Thoracic aorta (tissue), 2 donors: ENCODE results near the gene CWC27. TPM values are rescaled to one million over a fixed set of nuclear protein-coding genes. Genes with fewer than 3 reads are reported as not detected.

Experiments used
- ATAC-seq: fragments of 150-250 bp; one replicate; pipeline ENCODE4 v1.8.0; 2017; ENCODE audit warnings: low read depth; ENCODE audit not compliant: insufficient number of reproducible peaks, low FRiP score
- DNase-seq: peaks from one replicate; pipeline ENCODE4 v3.0.0-alpha.2; 2020; ENCODE audit warnings: low spot score
- H3K27ac ChIP-seq, 2 donors: fragments of 200-600 bp; sonication (generic); 1 replicate in 1 of 2; 2 replicates in 1 of 2; pipeline ENCODE4 v1.5.1; 2016; ENCODE audit warnings: mild to moderate bottlenecking in 2 of 2, moderate library complexity in 2 of 2
- H3K27me3 ChIP-seq: fragments of 200-600 bp; sonication (generic); replicated peaks from 2 replicates; pipeline ENCODE4 v1.6.0; 2016; ENCODE audit warnings: mild to moderate bottlenecking; ENCODE audit not compliant: insufficient read depth
- H3K36me3 ChIP-seq: fragments of 200-600 bp; sonication (generic); one replicate; pipeline ENCODE4 v1.5.1; 2016
- H3K4me1 ChIP-seq, 2 donors: fragments of 200-600 bp; sonication (generic); 1 replicate in 1 of 2; 2 replicates in 1 of 2; pipeline versions ENCODE4 v1.5.1 to v1.6.0; 2016; ENCODE audit warnings: low read depth in 2 of 2, mild to moderate bottlenecking in 1 of 2; ENCODE audit not compliant: control insufficient read depth in 1 of 2
- H3K4me3 ChIP-seq: fragments of 200-600 bp; sonication (generic); 2 replicates; pipeline ENCODE4 v1.5.1; 2016; ENCODE audit warnings: mild to moderate bottlenecking
- H3K9me3 ChIP-seq: fragments of 200-600 bp; sonication (generic); 2 replicates; pipeline ENCODE4 v1.5.1; 2016
- total RNA-seq, 2 donors: library from RNA; depleted of rRNA; stranded (reverse); fragments of >200 nt; gene quantifications; one replicate each; pipeline versions ENCODE4 v1.1.0 to v1.2.3, GENCODE V29; 2016
- TF ChIP-seq, protein P1 (sequence below): fragments of 200-600 bp; sonication (generic); IDR thresholded peaks from one replicate; pipeline ENCODE4 v1.5.1; 2019; ENCODE audit warnings: antibody characterized with exemption

The CWC27 gene
- total RNA-seq, 2 donors from 2014 or later = 13.4 to 24.8 TPM

DNA sequence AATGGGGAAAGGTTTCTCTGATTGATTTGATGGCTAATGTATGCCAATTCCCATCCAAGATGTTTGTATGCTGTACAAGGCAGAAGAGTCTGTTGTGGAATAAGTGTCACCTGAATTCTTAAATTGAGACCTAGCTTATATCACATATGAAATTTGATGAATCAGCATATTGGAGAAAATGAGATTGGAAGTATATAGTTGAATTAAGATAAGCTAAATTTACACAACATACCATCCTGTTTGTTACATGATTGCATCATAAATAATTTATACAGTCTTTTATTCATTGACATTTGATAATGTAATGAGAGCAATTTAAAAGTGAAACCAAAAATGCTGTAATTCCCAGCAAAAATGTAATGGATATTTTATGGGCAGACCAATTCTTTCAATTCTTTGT, 1.1 kb downstream of the CWC27 start:
- TF ChIP-seq, protein P1, sequence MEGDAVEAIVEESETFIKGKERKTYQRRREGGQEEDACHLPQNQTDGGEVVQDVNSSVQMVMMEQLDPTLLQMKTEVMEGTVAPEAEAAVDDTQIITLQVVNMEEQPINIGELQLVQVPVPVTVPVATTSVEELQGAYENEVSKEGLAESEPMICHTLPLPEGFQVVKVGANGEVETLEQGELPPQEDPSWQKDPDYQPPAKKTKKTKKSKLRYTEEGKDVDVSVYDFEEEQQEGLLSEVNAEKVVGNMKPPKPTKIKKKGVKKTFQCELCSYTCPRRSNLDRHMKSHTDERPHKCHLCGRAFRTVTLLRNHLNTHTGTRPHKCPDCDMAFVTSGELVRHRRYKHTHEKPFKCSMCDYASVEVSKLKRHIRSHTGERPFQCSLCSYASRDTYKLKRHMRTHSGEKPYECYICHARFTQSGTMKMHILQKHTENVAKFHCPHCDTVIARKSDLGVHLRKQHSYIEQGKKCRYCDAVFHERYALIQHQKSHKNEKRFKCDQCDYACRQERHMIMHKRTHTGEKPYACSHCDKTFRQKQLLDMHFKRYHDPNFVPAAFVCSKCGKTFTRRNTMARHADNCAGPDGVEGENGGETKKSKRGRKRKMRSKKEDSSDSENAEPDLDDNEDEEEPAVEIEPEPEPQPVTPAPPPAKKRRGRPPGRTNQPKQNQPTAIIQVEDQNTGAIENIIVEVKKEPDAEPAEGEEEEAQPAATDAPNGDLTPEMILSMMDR = no peak
- Histone ChIP-seq H3K36me3 (no peaks in the 10 kb centered on the region), H3K4me1 (peaks cover 35 to 44% of the 10 kb centered on the region in 2 donors), H3K27ac (no peak overlapping the region), H3K27me3 (no peaks in the 10 kb centered on the region), H3K9me3 (no peaks in the 10 kb centered on the region), H3K4me3 (peak overlapping the region; percentile 87)
- ATAC-seq (no peak), DNase-seq (no peak)

DNA sequence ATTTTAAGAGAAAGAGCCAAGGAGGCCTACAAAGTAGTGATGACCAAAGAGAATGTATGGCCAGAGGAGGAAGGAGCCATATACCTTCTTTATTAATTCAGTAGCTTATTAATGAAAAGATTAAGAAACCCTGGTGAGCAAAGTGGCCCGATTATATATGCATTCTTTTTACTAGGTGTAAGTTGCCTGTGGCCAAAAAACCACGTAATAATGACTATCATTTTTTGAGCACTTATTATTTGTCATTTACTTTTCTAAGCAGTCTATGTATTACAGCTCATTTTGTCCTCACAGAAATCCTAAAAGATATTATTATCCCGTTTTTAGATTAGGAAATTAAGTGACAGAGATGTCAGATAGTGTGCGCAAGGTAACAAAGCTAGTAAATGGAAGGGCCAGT, 3.0 kb downstream of the CWC27 start:
- H3K4me1 ChIP-seq = peaks cover 24 to 28% of the 10 kb centered on the region in 2 donors
- ATAC-seq (no peak), DNase-seq (no peak)
- H3K9me3 ChIP-seq = no peaks in the 10 kb centered on the region
- H3K4me3 ChIP-seq = no peak overlapping the region
- H3K27ac ChIP-seq = no peak overlapping the region
- TF ChIP-seq, protein P1 = no peak
- H3K27me3 ChIP-seq = no peaks in the 10 kb centered on the region
- no peaks in the 10 kb centered on the region for H3K36me3 ChIP-seq

DNA sequence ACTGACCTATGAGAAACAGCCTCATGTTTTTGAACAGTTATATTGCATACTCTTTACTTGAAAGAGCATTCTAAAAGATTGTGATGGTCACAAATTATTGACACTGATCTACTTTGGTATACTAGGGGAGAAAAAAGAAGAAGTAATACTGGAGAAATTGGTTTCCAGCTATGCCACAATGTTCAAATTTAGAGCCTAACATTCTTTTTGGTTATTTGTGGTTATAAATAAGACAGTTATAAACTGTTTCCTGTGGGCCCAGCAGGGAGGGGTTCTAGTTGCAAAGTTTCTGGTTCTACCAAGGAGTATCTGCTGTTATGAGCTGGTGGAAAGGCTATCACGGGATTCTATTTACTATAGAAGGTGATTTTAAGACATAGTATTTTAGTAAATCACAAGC, 4.8 kb downstream of the CWC27 start:
- TF ChIP-seq, protein P1 = no peak
- peaks cover 15 to 16% of the 10 kb centered on the region in 2 donors for H3K4me1 ChIP-seq
- H3K9me3 ChIP-seq = no peaks in the 10 kb centered on the region
- no peaks in the 10 kb centered on the region for H3K27me3 ChIP-seq
- DNase-seq (no peak), ATAC-seq (no peak)
- no peak overlapping the region for H3K27ac ChIP-seq
- H3K36me3 ChIP-seq = no peaks in the 10 kb centered on the region
- H3K4me3 ChIP-seq = no peak overlapping the region

DNA sequence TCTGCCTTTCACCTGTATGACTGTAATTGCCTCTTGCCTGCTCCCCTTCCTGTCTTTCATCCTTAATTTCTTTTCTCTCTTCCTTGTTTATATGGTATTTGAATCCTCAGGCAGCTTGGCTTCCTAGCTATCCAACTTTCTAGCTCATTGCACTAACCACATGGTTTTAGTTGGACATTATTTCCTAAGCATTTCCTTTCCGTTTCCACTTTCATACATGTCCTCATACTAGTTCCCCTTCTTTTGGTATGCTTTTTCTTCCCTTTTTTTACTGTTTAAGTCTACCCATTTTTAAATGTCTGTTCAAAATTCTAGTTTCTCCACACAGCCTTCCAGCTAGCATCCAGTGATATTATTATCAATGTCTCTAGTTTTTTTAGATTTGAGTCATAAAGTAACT, 6.6 kb downstream of the CWC27 start:
- TF ChIP-seq, protein P1 = no peak
- Histone ChIP-seq H3K27ac (no peak overlapping the region), H3K27me3 (no peaks in the 10 kb centered on the region), H3K9me3 (no peaks in the 10 kb centered on the region), H3K36me3 (no peaks in the 10 kb centered on the region), H3K4me3 (no peak overlapping the region), H3K4me1 (peaks cover 5% of the 10 kb centered on the region in 2 donors)
- DNase-seq (no peak), ATAC-seq (no peak)

DNA sequence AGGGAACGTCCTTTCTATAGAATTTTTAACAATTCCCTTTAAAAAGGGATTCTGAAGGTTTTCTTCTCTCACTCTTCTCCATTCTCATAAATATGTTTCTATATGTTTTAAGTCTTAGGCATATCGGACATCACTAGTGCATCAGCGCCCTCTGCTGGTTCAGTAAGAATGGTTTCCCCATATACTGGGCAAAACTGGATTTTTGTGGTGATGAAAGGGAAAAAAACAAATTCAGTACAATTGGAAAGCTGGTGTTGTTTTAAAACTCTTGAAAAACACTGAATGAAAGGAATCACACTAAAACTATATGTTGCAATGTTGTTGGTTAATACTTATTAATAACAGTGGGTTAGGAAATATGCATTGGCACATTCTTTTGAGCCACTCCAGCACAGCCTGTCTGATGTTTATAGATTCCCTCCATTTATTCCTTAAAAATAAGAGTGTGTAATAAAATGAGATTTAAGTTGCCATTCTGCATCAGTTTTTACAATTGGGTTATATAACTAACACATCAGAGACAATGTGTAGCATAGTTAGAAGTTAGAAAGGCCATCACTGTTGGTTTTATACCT, 15.8 kb downstream of the CWC27 start:
- peak; percentile 14 for DNase-seq
- no peak overlapping the region for H3K27ac ChIP-seq

More for the DNA sequence above, 15.8 kb downstream of the CWC27 start:
- TF ChIP-seq, protein P1 = peak; percentile 80
- ATAC-seq = no peak
- no peaks in the 10 kb centered on the region for H3K36me3 ChIP-seq
- H3K9me3 ChIP-seq = no peaks in the 10 kb centered on the region
- H3K4me3 ChIP-seq = no peak overlapping the region
- no peaks in the 10 kb centered on the region for H3K4me1 ChIP-seq
- H3K27me3 ChIP-seq = no peaks in the 10 kb centered on the region
